Measurements from ENCODE around the gene RCC1.

- TF ChIP-seq, protein P1, sequence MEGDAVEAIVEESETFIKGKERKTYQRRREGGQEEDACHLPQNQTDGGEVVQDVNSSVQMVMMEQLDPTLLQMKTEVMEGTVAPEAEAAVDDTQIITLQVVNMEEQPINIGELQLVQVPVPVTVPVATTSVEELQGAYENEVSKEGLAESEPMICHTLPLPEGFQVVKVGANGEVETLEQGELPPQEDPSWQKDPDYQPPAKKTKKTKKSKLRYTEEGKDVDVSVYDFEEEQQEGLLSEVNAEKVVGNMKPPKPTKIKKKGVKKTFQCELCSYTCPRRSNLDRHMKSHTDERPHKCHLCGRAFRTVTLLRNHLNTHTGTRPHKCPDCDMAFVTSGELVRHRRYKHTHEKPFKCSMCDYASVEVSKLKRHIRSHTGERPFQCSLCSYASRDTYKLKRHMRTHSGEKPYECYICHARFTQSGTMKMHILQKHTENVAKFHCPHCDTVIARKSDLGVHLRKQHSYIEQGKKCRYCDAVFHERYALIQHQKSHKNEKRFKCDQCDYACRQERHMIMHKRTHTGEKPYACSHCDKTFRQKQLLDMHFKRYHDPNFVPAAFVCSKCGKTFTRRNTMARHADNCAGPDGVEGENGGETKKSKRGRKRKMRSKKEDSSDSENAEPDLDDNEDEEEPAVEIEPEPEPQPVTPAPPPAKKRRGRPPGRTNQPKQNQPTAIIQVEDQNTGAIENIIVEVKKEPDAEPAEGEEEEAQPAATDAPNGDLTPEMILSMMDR (IDR thresholded peaks at IDR 0.05), result no peak
- TF ChIP-seq POLR2A (IDR thresholded peaks at IDR 0.05), result no peak
Observed at GRCh38 chr1:28519946-28520725, 14.3 kb downstream of the RCC1 start.
